Measurements from ENCODE around the gene LBHD1. TPM values are rescaled to one million over a fixed set of nuclear protein-coding genes. Genes with fewer than 3 reads are reported as not detected.
"Not testable (repeated sequence)": the region's sequence is repeated elsewhere in the genome, so short reads cannot be mapped to it uniquely, and the experiment has no call there.

The LBHD1 gene
- total RNA-seq, 2 donors from 2014 or later: 2.3 to 2.4 TPM

DNA sequence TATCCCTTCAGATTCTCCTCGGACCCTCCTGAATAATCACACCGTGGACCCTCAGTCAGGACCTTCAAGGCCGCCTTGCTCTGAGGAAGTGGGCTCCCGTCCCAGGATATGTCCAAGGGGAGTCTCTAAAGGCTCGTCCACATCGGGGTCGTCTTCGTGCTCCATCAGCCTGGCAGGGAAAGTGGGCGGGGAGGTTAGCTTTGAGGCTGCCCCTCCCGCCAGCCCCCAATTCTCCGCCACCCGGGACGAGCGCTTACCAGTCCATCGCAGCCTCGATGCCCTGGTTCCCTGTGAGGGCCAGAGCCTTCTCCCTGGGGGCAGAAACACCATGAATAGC lies 6.3 kb upstream of the LBHD1 start:
- TF ChIP-seq, protein P1, sequence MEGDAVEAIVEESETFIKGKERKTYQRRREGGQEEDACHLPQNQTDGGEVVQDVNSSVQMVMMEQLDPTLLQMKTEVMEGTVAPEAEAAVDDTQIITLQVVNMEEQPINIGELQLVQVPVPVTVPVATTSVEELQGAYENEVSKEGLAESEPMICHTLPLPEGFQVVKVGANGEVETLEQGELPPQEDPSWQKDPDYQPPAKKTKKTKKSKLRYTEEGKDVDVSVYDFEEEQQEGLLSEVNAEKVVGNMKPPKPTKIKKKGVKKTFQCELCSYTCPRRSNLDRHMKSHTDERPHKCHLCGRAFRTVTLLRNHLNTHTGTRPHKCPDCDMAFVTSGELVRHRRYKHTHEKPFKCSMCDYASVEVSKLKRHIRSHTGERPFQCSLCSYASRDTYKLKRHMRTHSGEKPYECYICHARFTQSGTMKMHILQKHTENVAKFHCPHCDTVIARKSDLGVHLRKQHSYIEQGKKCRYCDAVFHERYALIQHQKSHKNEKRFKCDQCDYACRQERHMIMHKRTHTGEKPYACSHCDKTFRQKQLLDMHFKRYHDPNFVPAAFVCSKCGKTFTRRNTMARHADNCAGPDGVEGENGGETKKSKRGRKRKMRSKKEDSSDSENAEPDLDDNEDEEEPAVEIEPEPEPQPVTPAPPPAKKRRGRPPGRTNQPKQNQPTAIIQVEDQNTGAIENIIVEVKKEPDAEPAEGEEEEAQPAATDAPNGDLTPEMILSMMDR (IDR thresholded peaks at IDR 0.05): no peak
- Histone ChIP-seq H3K27ac (peak overlapping the region; percentile 80 to 88), H3K4me3 (peak overlapping the region; percentile 82 to 95), H3K9me3 (no peaks in the 10 kb centered on the region), H3K4me1 (peaks cover 0 to 23% of the 10 kb centered on the region in 2 donors), H3K27me3 (no peaks in the 10 kb centered on the region), H3K36me3 (peaks cover 21% of the 10 kb centered on the region)
- DNase-seq (ENCODE audit: low spot score): no peak

DNA sequence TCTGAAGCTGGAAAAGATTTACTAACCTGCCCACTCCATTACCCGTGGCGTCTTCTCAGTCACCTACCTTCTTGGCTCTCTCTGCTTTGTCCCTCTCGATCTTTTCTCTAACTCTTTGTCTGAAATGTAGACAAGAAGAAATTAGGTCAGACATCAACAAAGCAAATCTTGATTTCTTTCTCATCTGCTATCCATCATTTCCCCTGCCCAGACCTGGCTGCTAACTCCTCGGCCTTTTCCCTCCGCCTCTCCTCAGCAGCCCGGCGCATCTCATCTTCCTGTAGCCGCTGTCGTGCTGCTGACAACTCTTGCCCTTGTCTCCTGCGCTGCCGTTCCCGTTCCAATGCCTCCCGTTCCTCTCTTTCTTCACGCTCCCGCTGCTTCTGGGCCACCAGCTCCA lies 5.6 kb upstream of the LBHD1 start:
- DNase-seq (ENCODE audit: low spot score): no peak
- no peaks in the 10 kb centered on the region for H3K27me3 ChIP-seq
- no peak overlapping the region for H3K27ac ChIP-seq
- peaks cover 0 to 27% of the 10 kb centered on the region in 2 donors for H3K4me1 ChIP-seq
- TF ChIP-seq, protein P1 (IDR thresholded peaks at IDR 0.05): no peak
- no peaks in the 10 kb centered on the region for H3K9me3 ChIP-seq
- H3K4me3 ChIP-seq: no peak overlapping the region
- H3K36me3 ChIP-seq: peaks cover 21% of the 10 kb centered on the region

DNA sequence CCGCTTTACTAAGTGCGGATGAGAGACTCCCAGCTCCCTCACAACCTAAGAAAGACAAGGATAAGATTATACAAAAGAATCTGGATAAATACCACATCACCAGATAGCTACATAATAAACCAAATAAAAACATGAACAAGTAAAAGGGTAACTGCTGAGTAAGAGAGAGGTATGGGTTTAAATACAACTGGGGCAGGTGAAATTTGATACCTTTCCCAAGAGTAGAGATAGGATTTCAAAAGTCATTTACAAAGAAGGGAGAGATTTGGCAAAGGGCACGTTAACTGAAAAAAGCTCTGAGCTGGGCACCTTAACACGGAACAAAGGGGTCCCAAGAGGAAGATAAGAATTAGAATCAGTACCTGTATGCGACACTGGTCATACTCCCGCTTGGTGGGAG lies 5.1 kb upstream of the LBHD1 start:
- no peak for DNase-seq (ENCODE audit: low spot score)
- TF ChIP-seq, protein P1 (IDR thresholded peaks at IDR 0.05): no peak
- Histone ChIP-seq H3K4me3 (no peak overlapping the region), H3K27me3 (no peaks in the 10 kb centered on the region), H3K9me3 (no peaks in the 10 kb centered on the region), H3K36me3 (peaks cover 21% of the 10 kb centered on the region), H3K27ac (no peak overlapping the region), H3K4me1 (peaks cover 0 to 33% of the 10 kb centered on the region in 2 donors)

DNA sequence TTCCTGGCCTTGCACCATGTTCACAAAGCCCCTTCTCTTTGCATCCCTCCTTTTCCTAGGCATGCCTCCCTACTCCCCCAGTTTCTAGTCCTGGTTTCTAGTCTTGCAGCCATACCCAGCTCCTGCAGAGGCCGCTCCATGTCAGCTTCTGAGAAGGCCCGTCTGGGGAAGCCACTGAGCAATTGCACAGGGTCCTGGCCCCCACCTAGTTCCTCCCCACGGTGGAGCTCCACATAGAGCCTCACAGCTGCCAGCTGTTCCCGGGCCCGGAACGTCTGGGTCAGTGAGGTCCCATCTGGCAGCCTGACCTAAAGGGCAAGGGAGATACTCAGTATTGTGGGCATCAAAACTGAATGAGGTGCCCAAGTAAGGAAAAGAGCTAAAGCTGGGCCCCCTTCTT lies 4.6 kb upstream of the LBHD1 start:
- no peak overlapping the region for H3K27ac ChIP-seq
- H3K27me3 ChIP-seq: no peaks in the 10 kb centered on the region
- TF ChIP-seq, protein P1 (IDR thresholded peaks at IDR 0.05): no peak
- H3K36me3 ChIP-seq: peaks cover 21% of the 10 kb centered on the region
- no peaks in the 10 kb centered on the region for H3K9me3 ChIP-seq
- H3K4me3 ChIP-seq: no peak overlapping the region
- DNase-seq (ENCODE audit: low spot score): no peak
- H3K4me1 ChIP-seq: peaks cover 0 to 34% of the 10 kb centered on the region in 2 donors

DNA sequence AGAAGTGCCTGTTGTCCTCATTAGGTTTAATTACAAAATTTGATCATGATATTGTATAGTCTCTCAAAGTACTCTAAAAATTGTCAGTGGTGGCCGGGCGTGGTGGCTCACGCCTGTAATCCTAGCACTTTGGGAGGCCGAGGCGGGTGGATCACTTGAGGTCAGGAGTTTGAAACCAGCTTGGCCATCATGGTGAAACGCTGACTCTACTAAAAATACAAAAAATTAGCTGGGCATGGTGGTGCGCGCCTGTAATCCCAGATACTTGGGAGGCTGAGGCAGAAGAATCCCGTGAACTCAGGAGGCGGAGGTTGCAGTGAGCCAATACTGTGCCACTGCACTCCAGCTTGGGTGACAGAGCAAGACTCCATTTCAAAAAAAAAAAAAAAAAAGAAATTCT lies 3.3 kb upstream of the LBHD1 start:
- H3K4me1 ChIP-seq: peaks cover 0 to 43% of the 10 kb centered on the region in 2 donors
- H3K9me3 ChIP-seq; H3K4me3 ChIP-seq; H3K27ac ChIP-seq; H3K27me3 ChIP-seq; DNase-seq (ENCODE audit: low spot score): not testable (repeated sequence)
- H3K36me3 ChIP-seq: peaks cover 21% of the 10 kb centered on the region

DNA sequence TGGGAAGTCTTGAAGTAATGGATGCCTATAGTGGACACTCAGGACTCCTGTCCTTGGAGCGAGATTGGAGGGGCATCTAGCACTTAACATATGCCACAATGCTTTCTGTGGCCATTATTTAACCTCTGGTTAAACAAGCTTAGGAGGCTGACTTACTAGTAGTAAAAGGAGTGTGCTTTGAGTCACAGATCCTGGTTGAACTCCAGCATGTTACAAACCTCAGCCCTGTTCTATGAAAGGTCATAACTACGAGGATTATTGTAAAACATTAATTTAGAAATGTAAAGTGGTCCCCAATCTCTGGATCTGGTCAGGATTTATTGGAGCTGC lies 1.1 kb upstream of the LBHD1 start:
- TF ChIP-seq, protein P1 (IDR thresholded peaks at IDR 0.05): no peak
- H3K9me3 ChIP-seq: no peaks in the 10 kb centered on the region
- peaks cover 21% of the 10 kb centered on the region for H3K36me3 ChIP-seq
- no peak for DNase-seq (ENCODE audit: low spot score)
- no peaks in the 10 kb centered on the region for H3K27me3 ChIP-seq
- no peak overlapping the region for H3K27ac ChIP-seq
- H3K4me3 ChIP-seq: no peak overlapping the region
- peaks cover 0 to 32% of the 10 kb centered on the region in 2 donors for H3K4me1 ChIP-seq
